HepG2 (cell line): ENCODE data around the gene RBM12. TPM values are rescaled to one million over a fixed set of nuclear protein-coding genes. Genes with fewer than 3 reads are reported as not detected.
A peak's percentile ranks its signal among the peaks of the same experiment; 100 is the strongest.

Source experiments
- AGO2 ChIP-seq: fragments of 200-400 bp; formaldehyde crosslinking; optimal IDR thresholded peaks from 2 replicates; pipeline ENCODE3; 2017; ENCODE audit warnings: mild to moderate bottlenecking, low read depth, low read length, moderate library complexity
- AKAP8 ChIP-seq: sonication (generic); formaldehyde crosslinking; IDR thresholded peaks from 2 replicates; pipeline ENCODE4 v1.5.1; 2020; ENCODE audit warnings: mild to moderate bottlenecking, missing genetic modification reagents
- E2F1 ChIP-seq: sonication (generic); formaldehyde crosslinking; IDR thresholded peaks from 2 replicates; pipeline ENCODE4 v1.5.0; 2020; ENCODE audit warnings: missing genetic modification reagents
- FOXM1 ChIP-seq: sonication (generic); formaldehyde crosslinking; IDR thresholded peaks from 2 replicates; pipeline ENCODE4 v1.5.0; 2020; ENCODE audit warnings: missing genetic modification reagents
- HMG20B ChIP-seq: conservative IDR thresholded peaks from 2 replicates; pipeline ENCODE4 v1.6.1; 2016; ENCODE audit warnings: missing genetic modification reagents, missing compliant biosample characterization
- HNF1A ChIP-seq, 2 experiments: sonication (generic) in 1 of 2; formaldehyde crosslinking in 1 of 2; IDR thresholded peaks; 2 replicates each; pipeline versions ENCODE4 v1.4.0 to v1.6.1; 2016 to 2020; ENCODE audit warnings: borderline replicate concordance in 1 of 2, low read depth in 1 of 2, mild to moderate bottlenecking in 1 of 2, missing genetic modification reagents in 1 of 2
- ISL2 ChIP-seq: sonication (generic); formaldehyde crosslinking; IDR thresholded peaks from 2 replicates; pipeline ENCODE4 v1.5.0; 2020; ENCODE audit warnings: missing genetic modification reagents
- KDM6A ChIP-seq: IDR thresholded peaks from 2 replicates; pipeline ENCODE4 v1.6.1; 2016; ENCODE audit warnings: low read depth
- MAFF ChIP-seq: IDR thresholded peaks from 2 replicates; pipeline ENCODE4 v1.6.1; 2011; ENCODE audit warnings: low read depth, low read length, improper control_type of control experiment
- MAFK ChIP-seq, 2 experiments: IDR thresholded peaks in 1 of 2; conservative IDR thresholded peaks in 1 of 2; 2 replicates each; pipeline ENCODE4 v1.6.1; 2011; ENCODE audit warnings: improper control_type of control experiment in 2 of 2, low read length in 2 of 2
- MXD3 ChIP-seq: IDR thresholded peaks from 2 replicates; pipeline ENCODE4 v1.6.1; 2016; ENCODE audit warnings: mild to moderate bottlenecking, missing biosample characterization, missing genetic modification reagents
- RBM22 ChIP-seq: fragments of 200-400 bp; formaldehyde crosslinking; optimal IDR thresholded peaks from 2 replicates; pipeline ENCODE3; 2017; ENCODE audit warnings: mild to moderate bottlenecking, low read length, moderate library complexity
- SMAD1 ChIP-seq: sonication (generic); formaldehyde crosslinking; IDR thresholded peaks from 2 replicates; pipeline ENCODE4 v1.4.0; 2020; ENCODE audit warnings: missing genetic modification reagents, low read depth, mild to moderate bottlenecking, borderline replicate concordance
- ZBTB43 ChIP-seq: sonication (generic); formaldehyde crosslinking; conservative IDR thresholded peaks from 2 replicates; pipeline ENCODE4 v1.4.0; 2020; ENCODE audit warnings: missing genetic modification reagents
- ZFP36L1 ChIP-seq: sonication (generic); formaldehyde crosslinking; IDR thresholded peaks from 2 replicates; pipeline ENCODE4 v1.8.0; 2022; ENCODE audit warnings: mild to moderate bottlenecking, missing genetic modification reagents, moderate library complexity
- ZFP91 ChIP-seq: sonication (generic); formaldehyde crosslinking; IDR thresholded peaks from 2 replicates; pipeline ENCODE4 v1.9.0; 2022; ENCODE audit warnings: missing genetic modification reagents, mild to moderate bottlenecking, borderline replicate concordance
- ZNF101 ChIP-seq: sonication (generic); formaldehyde crosslinking; IDR thresholded peaks from 2 replicates; pipeline ENCODE4 v1.4.0; 2020; ENCODE audit warnings: mild to moderate bottlenecking, low read depth, missing genetic modification reagents, borderline replicate concordance
- ZNF784 ChIP-seq: sonication (generic); formaldehyde crosslinking; IDR thresholded peaks from 2 replicates; pipeline ENCODE4 v1.5.1; 2020; ENCODE audit warnings: missing genetic modification reagents, mild to moderate bottlenecking, borderline replicate concordance
- polyA plus RNA-seq, 8 experiments: library from polyadenylated mRNA; depleted of rRNA in 3 of 8; stranded (reverse) in 7 of 8; unstranded in 1 of 8; fragments of >200 nt; fragmentation: Illumina TruSeq in 4 of 8; extraction: Trizol in 4 of 8; gene quantifications; 2 replicates each; pipeline versions ENCODE4 v1.2.1 to v1.2.3, GENCODE V29; 2011 to 2016; ENCODE audit warnings: low read depth in 4 of 8, missing spikeins in 1 of 8, mixed read lengths in 1 of 8; ENCODE audit not compliant: insufficient read depth in 1 of 8
- total RNA-seq, 5 experiments: library from RNA; depleted of rRNA; stranded (reverse); fragments of >200 nt; fragmentation: Illumina TruSeq; extraction: Trizol; gene quantifications; 2 replicates each; pipeline ENCODE4 v1.2.3, GENCODE V29; 2016; ENCODE audit warnings: low read depth in 1 of 5

The RBM12 gene
- total and polyA plus RNA-seq, 2 of the 13 experiments (the other 11 are each of a cell fraction or from before 2014, with no cell fraction given) = 97.9 to 104 TPM

- TF ChIP-seq ZBTB43 (CRISPR knock-in tag) (0 out of 2 replicates have a peak, but pooled peaks have one; percentile 1), MAFF (0 out of 2 replicates have a peak, but pooled peaks have one; percentile 22), AKAP8 (CRISPR knock-in tag) (no peak), SMAD1 (no peak), AGO2 (peak; percentile 12), KDM6A (CRISPR knock-in tag) (no peak), MXD3 (no peak), ZNF101 (CRISPR knock-in tag) (no peak), ZFP36L1 (0 out of 2 replicates have a peak, but pooled peaks have one; percentile 46), MAFK (conservative IDR thresholded peaks at IDR 0.05 in 1 of 2, IDR thresholded peaks at IDR 0.05 in 1 of 2; ENCODE audit: low read length in 2 of 2) (peak; percentile 39 to 53; a peak in 2 of 4 replicates), RBM22 (peak; percentile 96), E2F1 (CRISPR knock-in tag) (0 out of 2 replicates have a peak, but pooled peaks have one; percentile 16), FOXM1 (CRISPR knock-in tag) (no peak), ZNF784 (CRISPR knock-in tag) (no peak), HMG20B (no peak), HNF1A (IDR thresholded peaks at IDR 0.05; ENCODE audit: low read depth) (no peak), HNF1A (CRISPR knock-in tag; IDR thresholded peaks at IDR 0.05; ENCODE audit: borderline replicate concordance) (no peak), ISL2 (CRISPR knock-in tag) (no peak), ZFP91 (CRISPR knock-in tag) (no peak)
These were observed 45.3 kb upstream of the RBM12 start (continued) for GRCh38 chr20:35710039-35710438.
